Stimulated activated CD4-positive, alpha-beta T cell treated with anti-CD3 and anti-CD28 coated beads, Interleukin-2, amount 100 ng/mL, for 24 hours (primary cell): ENCODE data around the gene IRF8.

Source experiments
- DNase-seq, 2 donors: peaks; one replicate each; pipeline ENCODE4 v3.0.0-alpha.2; 2020

Gene IRF8

DNA sequence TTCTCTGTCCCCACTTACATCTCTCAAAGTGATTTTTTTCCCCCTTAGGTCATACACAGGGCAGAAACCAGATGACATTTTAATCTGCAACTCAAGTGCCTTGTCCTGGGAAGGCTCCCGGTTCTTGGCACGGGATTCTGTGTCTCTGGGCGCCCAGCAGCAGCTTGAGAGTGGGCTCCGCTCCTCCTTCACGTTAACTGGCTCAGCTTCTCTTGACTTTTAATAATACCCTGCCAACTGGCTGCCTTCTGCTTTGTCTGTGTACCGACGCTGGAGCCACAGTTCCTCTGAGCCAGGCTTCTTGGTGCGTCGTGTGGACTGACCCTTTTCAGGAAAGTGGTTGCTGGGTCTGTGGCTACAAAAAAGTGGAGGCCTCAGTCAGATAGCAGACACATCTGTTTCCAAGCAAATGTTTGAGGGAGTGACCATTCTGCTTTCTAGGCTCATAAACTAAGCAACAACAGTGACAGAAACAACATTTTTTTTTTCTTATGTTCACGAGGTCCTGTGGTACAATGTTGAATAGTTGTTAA is 64.9 kb downstream of the IRF8 start:
- no peak for DNase-seq

DNA sequence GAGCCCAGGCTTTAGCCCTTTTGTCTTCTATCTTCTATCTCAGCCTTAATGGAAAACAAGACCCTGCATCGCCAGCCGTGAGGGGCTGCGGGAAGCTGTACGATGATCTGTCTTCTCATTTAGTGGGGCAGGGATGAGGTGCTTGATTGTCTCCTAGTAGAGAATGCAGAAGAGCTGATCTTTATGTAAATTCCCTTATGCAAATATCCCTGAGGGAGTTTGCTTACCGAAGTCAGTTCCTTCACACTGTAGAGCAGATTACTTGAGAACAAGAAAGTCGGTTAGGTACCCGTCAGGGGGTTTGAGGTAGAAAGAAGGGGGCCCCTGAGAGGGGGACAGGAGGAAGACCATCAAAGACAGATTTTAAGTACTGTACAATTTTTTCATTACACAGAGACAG is 66.2 kb downstream of the IRF8 start:
- no peak for DNase-seq

GRCh38 chr16:85967111-85967510 is 68.1 kb downstream of the IRF8 start:
- DNase-seq: no peak

DNA sequence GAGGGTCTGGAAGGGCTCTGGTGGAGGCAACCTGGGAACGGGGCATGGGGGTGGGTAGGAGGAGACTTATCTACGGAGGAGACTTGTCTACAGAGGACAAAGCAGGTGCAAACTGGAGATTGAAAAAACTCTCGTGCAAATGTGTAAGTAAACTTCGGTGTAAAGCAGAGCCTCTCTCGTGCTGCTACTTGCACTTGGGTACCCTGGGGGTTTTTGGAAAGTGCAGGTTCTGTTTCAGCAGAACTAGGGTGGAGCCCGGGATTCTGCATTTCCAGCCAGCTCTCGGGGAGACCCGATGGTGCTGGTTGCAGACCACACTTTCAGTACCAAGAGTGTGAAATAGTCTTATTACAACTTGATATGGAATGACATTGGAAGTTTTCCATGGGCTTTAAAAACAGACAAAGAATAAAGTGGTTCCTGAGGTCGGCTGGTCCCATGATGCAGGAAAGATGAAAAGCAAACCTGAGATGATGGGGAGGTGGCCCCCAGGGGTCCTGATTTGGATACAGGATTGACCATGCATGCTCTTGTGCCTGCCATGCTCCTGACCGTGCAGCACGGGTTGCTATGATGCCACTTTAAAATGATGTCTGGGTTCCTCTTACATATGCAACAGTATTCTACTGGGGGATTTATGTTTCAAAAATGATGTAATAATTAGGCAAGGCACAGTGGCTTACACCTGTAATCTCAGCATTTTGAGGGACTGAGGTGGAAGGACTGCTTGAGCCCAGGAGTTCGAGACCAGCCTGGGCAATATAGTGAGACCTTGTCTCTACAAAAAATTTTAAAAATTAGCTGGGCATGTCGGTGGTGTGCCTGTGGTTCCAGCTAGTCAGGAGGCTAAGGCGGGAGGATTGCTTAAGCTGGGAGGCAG is 69.3 kb downstream of the IRF8 start:
- no peak for DNase-seq

GRCh38 chr16:85969159-85969558 is 70.2 kb downstream of the IRF8 start:
- DNase-seq: no peak

DNA sequence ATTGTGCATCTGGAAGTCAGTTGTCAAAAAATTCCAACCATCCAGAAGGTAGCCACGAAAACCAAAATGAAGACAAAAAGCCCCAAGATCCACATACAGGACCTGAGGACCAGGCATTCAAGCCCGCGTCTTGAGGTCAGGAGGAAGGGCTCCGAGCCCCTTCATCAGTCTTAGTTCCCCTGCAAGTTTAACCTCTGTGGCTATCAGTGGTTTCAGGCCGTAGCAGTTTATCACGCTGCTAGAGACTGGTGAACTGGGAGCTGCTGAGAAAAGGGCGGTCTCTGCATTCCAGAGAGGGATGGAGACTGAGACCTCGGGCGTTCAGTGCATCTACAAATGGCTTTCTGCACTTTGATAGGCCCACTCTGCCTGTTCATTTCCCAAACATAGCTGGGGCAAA is 70.6 kb downstream of the IRF8 start:
- DNase-seq: no peak

DNA sequence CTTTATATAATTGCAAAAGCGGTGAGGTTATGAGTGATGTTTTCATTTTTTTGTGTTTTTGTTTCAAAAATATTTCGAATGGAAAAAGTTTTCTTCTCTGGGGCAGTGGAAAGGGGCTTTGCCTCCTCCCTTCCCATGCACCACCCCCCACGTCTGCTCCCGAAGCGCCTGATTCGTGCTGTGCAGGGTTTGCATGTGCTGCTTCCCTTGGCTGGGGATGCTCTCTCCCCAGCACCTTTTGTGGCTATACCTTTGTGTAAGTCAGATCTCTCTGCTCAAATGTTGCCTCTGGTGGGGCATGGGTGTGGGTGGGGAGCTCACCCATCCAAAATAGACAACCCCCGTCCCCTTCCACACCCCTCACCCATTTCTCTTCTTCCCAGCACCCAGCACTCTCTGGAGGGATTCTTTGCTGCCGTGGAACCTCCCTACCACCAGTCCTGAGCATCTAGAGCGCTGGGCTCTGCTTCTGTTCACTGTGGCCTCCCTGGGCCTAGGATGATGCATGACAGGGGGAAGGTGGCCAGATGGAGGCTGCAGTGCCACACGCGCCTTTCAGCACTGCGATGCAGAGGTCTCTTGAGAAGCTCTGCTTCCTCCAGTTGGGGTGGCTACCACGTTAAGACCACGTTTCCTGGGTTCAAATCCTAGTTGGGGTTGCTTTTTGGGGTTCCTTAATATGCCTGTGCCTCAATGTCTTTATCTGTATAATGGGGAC is 71.2 kb downstream of the IRF8 start:
- no peak for DNase-seq

- no peak for DNase-seq
Measured at GRCh38 chr16:85970738-85971137, 71.8 kb downstream of the IRF8 start.
